Activated CD4-positive, alpha-beta memory T cell treated with anti-CD3 and anti-CD28 coated beads for 36 hours (primary cell): Measurements from ENCODE around the gene GATC. TPM values are rescaled to one million over a fixed set of nuclear protein-coding genes. Genes with fewer than 3 reads are reported as not detected.

Source experiments
- CTCF ChIA-PET: fragments of 350-600 bp; sonication (Branson Sonifier 250); formaldehyde crosslinking; loops from one replicate; lab custom pipeline; 2021; ENCODE audit warnings: antibody characterized with exemption, inconsistent platforms; lab: Charles Lee
- POLR2A ChIA-PET: fragments of 350-600 bp; sonication (Branson Sonifier 250); formaldehyde crosslinking; loops from one replicate; lab custom pipeline; 2021; ENCODE audit warnings: antibody characterized with exemption; lab: Charles Lee
- DNase-seq: peaks from one replicate; pipeline ENCODE4 v3.0.0-alpha.2; 2020
- H3K27ac Mint-ChIP-seq: one replicate; pipeline ENCODE4 v1.8.0; 2021; ENCODE audit warnings: mixed read lengths
- H3K27me3 Mint-ChIP-seq: one replicate; pipeline ENCODE4 v1.8.0; 2021; ENCODE audit warnings: mixed read lengths
- H3K36me3 Mint-ChIP-seq: one replicate; pipeline ENCODE4 v1.8.0; 2021; ENCODE audit warnings: mixed read lengths
- H3K4me1 Mint-ChIP-seq: one replicate; pipeline ENCODE4 v1.8.0; 2021; ENCODE audit warnings: low read depth, mixed read lengths
- H3K4me3 Mint-ChIP-seq: one replicate; pipeline ENCODE4 v1.8.0; 2021; ENCODE audit warnings: mild to moderate bottlenecking, mixed read lengths
- H3K9me3 Mint-ChIP-seq: one replicate; pipeline ENCODE4 v1.8.0; 2021; ENCODE audit warnings: mixed read lengths
- intact Hi-C: fragments of 100-400 bp; cut with micrococcal nuclease; formaldehyde crosslinking; loops from one replicate; pipeline ENCODE4 v1.15.1; 2023
- total RNA-seq, 2 experiments: library from RNA; stranded (reverse); gene quantifications; one replicate each; pipeline ENCODE4 v1.2.3, GENCODE V29; 2021

The GATC gene
- total RNA-seq, 2 experiments from 2014 or later: 35.1 to 37.1 TPM

GRCh38 chr12:120490325-120490724 is 44.1 kb downstream of the GATC start:
- CTCF ChIA-PET: interaction anchor here (1.4 to 1.7 kb wide), 2 partner anchors 24 to 27 kb away, joined by 3 to 5 read pairs; no protein-coding TSS in a partner anchor
- H3K4me3 Mint-ChIP-seq: no peak overlapping the region
- no peaks in the 10 kb centered on the region for H3K9me3 Mint-ChIP-seq

GRCh38 chr12:120490833-120491512 is 44.7 kb downstream of the GATC start:
- Mint-ChIP-seq H3K27ac (no peak overlapping the region), H3K4me3 (no peak overlapping the region), H3K36me3 (no peaks in the 10 kb centered on the region), H3K27me3 (no peaks in the 10 kb centered on the region), H3K4me1 (peaks cover 8% of the 10 kb centered on the region), H3K9me3 (no peaks in the 10 kb centered on the region)
- intact Hi-C loops: no loop called here
- CTCF ChIA-PET: interaction anchor here (1.4 to 1.7 kb wide), 2 partner anchors 24 to 27 kb away, joined by 3 to 5 read pairs; no protein-coding TSS in a partner anchor
- POLR2A ChIA-PET: no interaction called here
- no peak for DNase-seq

More at GRCh38 chr12:120490325-120490724, 44.1 kb downstream of the GATC start:
- POLR2A ChIA-PET: no interaction called here
- DNase-seq: no peak
- H3K36me3 Mint-ChIP-seq: no peaks in the 10 kb centered on the region
- peaks cover 6% of the 10 kb centered on the region for H3K4me1 Mint-ChIP-seq
- intact Hi-C loops: no loop called here
- no peak overlapping the region for H3K27ac Mint-ChIP-seq
- no peaks in the 10 kb centered on the region for H3K27me3 Mint-ChIP-seq

- ChIA-PET POLR2A (interaction anchor here (0.8 to 2.3 kb wide), 5 partner anchors 20 to 215 kb away, joined by 3 to 13 read pairs (median 3); partner anchors contain the start of genes SRSF9 and UNC119B), CTCF (interaction anchor here (0.5 to 1.4 kb wide), 5 partner anchors 19 to 138 kb away, joined by 3 read pairs; partner anchors contain the start of gene POP5)
- peak overlapping the region; percentile 86 for H3K4me3 Mint-ChIP-seq
- peak overlapping the region; percentile 65 for H3K27ac Mint-ChIP-seq
- H3K36me3 Mint-ChIP-seq: peaks cover 20% of the 10 kb centered on the region
- intact Hi-C loops: loop anchor here (2.0 kb wide), 1 partner anchor 48 kb away; the partner anchor contains the start of genes GATC and TRIAP1
- DNase-seq: no peak
- no peaks in the 10 kb centered on the region for H3K9me3 Mint-ChIP-seq
- peaks cover 23% of the 10 kb centered on the region for H3K4me1 Mint-ChIP-seq
- no peaks in the 10 kb centered on the region for H3K27me3 Mint-ChIP-seq
These were observed 49.0 kb downstream of the GATC start for GRCh38 chr12:120495186-120495730.

GRCh38 chr12:120495731-120496412 is 49.6 kb downstream of the GATC start, which contains the start of gene DYNLL1:
TSS of gene DYNLL1 (plus strand) at chr12:120496113. CDS start at chr12:120496422, 309 bp downstream.
- POLR2A ChIA-PET: interaction anchor here (0.5 to 2.3 kb wide), 8 partner anchors 20 to 215 kb away, joined by 3 to 13 read pairs (median 3); partner anchors contain the start of genes RNU4-2, SIRT4, SRSF9 and UNC119B

GRCh38 chr12:120496413-120497340 is 50.4 kb downstream of the GATC start:
- Mint-ChIP-seq H3K27me3 (no peaks in the 10 kb centered on the region), H3K4me3 (peak overlapping the region; percentile 86), H3K27ac (peak overlapping the region; percentile 80), H3K4me1 (peaks cover 23% of the 10 kb centered on the region), H3K9me3 (no peaks in the 10 kb centered on the region), H3K36me3 (peaks cover 21% of the 10 kb centered on the region)
- ChIA-PET POLR2A (interaction anchor here (0.5 to 2.3 kb wide), 9 partner anchors 13 to 214 kb away, joined by 3 to 13 read pairs (median 3); partner anchors contain the start of genes RNU4-2, SRSF9 and UNC119B), CTCF (interaction anchor here (0.6 to 1.6 kb wide), 12 partner anchors 8 to 946 kb away, joined by 3 to 11 read pairs (median 3); partner anchors contain the start of gene SRSF9)
- intact Hi-C loops: loop anchor here (1.0 to 2.0 kb wide), 4 partner anchors 27 to 244 kb away; partner anchors contain the start of genes COX6A1, RNF10 and SRSF9
- peak; percentile 60 for DNase-seq

More at GRCh38 chr12:120495731-120496412, 49.6 kb downstream of the GATC start, which contains the start of gene DYNLL1:
- CTCF ChIA-PET: interaction anchor here (0.5 to 1.6 kb wide), 9 partner anchors 20 to 83 kb away, joined by 3 to 11 read pairs (median 4); partner anchors contain the start of gene SRSF9
- Mint-ChIP-seq H3K27me3 (no peaks in the 10 kb centered on the region), H3K4me1 (peaks cover 23% of the 10 kb centered on the region), H3K27ac (peak within 1 kb of the TSS; percentile 80), H3K4me3 (peak within 1 kb of the TSS; percentile 86), H3K36me3 (peaks cover 21% of the 10 kb centered on the region), H3K9me3 (no peaks in the 10 kb centered on the region)
- intact Hi-C loops: loop anchor here (1.0 to 2.0 kb wide), 5 partner anchors 27 to 244 kb away; partner anchors contain the start of genes COX6A1, GATC, RNF10 and SRSF9
- DNase-seq: peak; percentile 98

- Mint-ChIP-seq H3K9me3 (no peaks in the 10 kb centered on the region), H3K27ac (peak overlapping the region; percentile 80), H3K4me1 (peaks cover 23% of the 10 kb centered on the region), H3K27me3 (no peaks in the 10 kb centered on the region), H3K36me3 (peaks cover 21% of the 10 kb centered on the region), H3K4me3 (peak overlapping the region; percentile 86)
- no peak for DNase-seq
- CTCF ChIA-PET: interaction anchor here (0.5 to 1.6 kb wide), 9 partner anchors 7 to 945 kb away, joined by 3 to 11 read pairs (median 3); partner anchors contain the start of gene SRSF9
- POLR2A ChIA-PET: interaction anchor here (0.5 to 2.3 kb wide), 5 partner anchors 12 to 1411 kb away, joined by 3 to 13 read pairs (median 4); partner anchors contain the start of genes RNU4-2 and SRSF9
- intact Hi-C loops: loop anchor here (2.0 kb wide), 2 partner anchors 37 to 59 kb away; partner anchors contain the start of genes COX6A1 and RNF10
These were observed 51.4 kb downstream of the GATC start for GRCh38 chr12:120497524-120498150.

GRCh38 chr12:120498870-120499515 is 52.7 kb downstream of the GATC start:
- peaks cover 23% of the 10 kb centered on the region for H3K4me1 Mint-ChIP-seq
- H3K27ac Mint-ChIP-seq: peak overlapping the region; percentile 40
- no peaks in the 10 kb centered on the region for H3K27me3 Mint-ChIP-seq
- ChIA-PET POLR2A (no interaction called here), CTCF (interaction anchor here (0.6 to 1.5 kb wide), 2 partner anchors 25 to 33 kb away, joined by 3 to 5 read pairs; no protein-coding TSS in a partner anchor)
- no peaks in the 10 kb centered on the region for H3K9me3 Mint-ChIP-seq
- peaks cover 28% of the 10 kb centered on the region for H3K36me3 Mint-ChIP-seq
- DNase-seq: no peak
- H3K4me3 Mint-ChIP-seq: no peak overlapping the region
- intact Hi-C loops: no loop called here

- CTCF ChIA-PET: interaction anchor here (0.6 to 1.5 kb wide), 4 partner anchors 21 to 564 kb away, joined by 3 read pairs; no protein-coding TSS in a partner anchor
- no peak for DNase-seq
- no peaks in the 10 kb centered on the region for H3K27me3 Mint-ChIP-seq
- H3K4me1 Mint-ChIP-seq: peaks cover 16% of the 10 kb centered on the region
- peaks cover 28% of the 10 kb centered on the region for H3K36me3 Mint-ChIP-seq
- POLR2A ChIA-PET: interaction anchor here (0.5 kb wide), 1 partner anchor 272 kb away, joined by 3 read pairs; no protein-coding TSS in a partner anchor
- intact Hi-C loops: no loop called here
- H3K4me3 Mint-ChIP-seq: no peak overlapping the region
- H3K27ac Mint-ChIP-seq: no peak overlapping the region
- no peaks in the 10 kb centered on the region for H3K9me3 Mint-ChIP-seq
These were observed 54.3 kb downstream of the GATC start for GRCh38 chr12:120500581-120500980.

- Mint-ChIP-seq H3K4me1 (no peaks in the 10 kb centered on the region), H3K4me3 (no peak overlapping the region), H3K36me3 (peaks cover 20% of the 10 kb centered on the region), H3K27ac (no peak overlapping the region), H3K9me3 (no peaks in the 10 kb centered on the region), H3K27me3 (no peaks in the 10 kb centered on the region)
- no peak for DNase-seq
- ChIA-PET CTCF (interaction anchor here (0.8 to 1.2 kb wide), 2 partner anchors 8 to 21 kb away, joined by 3 to 4 read pairs; no protein-coding TSS in a partner anchor), POLR2A (no interaction called here)
- intact Hi-C loops: no loop called here
These were observed 58.3 kb downstream of the GATC start for GRCh38 chr12:120504587-120504986.
